ENCODE measurements around the gene GUCY1A1. TPM values are rescaled to one million over a fixed set of nuclear protein-coding genes. Genes with fewer than 3 reads are reported as not detected.

The GUCY1A1 gene
- total RNA-seq, 1 donor from 2014 or later = 0.79 TPM

- no peak overlapping the region for H3K4me3 ChIP-seq (ENCODE audit: low read depth, low read length)
- H3K27me3 ChIP-seq (ENCODE audit: control insufficient read depth, insufficient read depth, low read length) = no peaks in the 10 kb centered on the region
- FAIRE-seq (no peak), DNase-seq (ENCODE audit: low read depth) (no peak)
- no peaks in the 10 kb centered on the region for H3K36me3 ChIP-seq (ENCODE audit: control insufficient read depth, insufficient read depth, low read length)
- TF ChIP-seq CTCF (IDR thresholded peaks at IDR 0.05; ENCODE audit: insufficient read depth, low read length, severe bottlenecking) = no peak
Measured at GRCh38 chr4:155656025-155656424, 10.6 kb upstream of the GUCY1A1 start.

- FAIRE-seq (no peak), DNase-seq (ENCODE audit: low read depth) (no peak)
- no peaks in the 10 kb centered on the region for H3K27me3 ChIP-seq (ENCODE audit: control insufficient read depth, insufficient read depth, low read length)
- no peaks in the 10 kb centered on the region for H3K36me3 ChIP-seq (ENCODE audit: control insufficient read depth, insufficient read depth, low read length)
- no peak overlapping the region for H3K4me3 ChIP-seq (ENCODE audit: low read depth, low read length)
- no peak for TF ChIP-seq CTCF (IDR thresholded peaks at IDR 0.05; ENCODE audit: insufficient read depth, low read length, severe bottlenecking)
Measured at GRCh38 chr4:155657169-155657568, 9.5 kb upstream of the GUCY1A1 start.

GRCh38 chr4:155657985-155658680 is 8.5 kb upstream of the GUCY1A1 start:
- no peak for FAIRE-seq
- H3K4me3 ChIP-seq (ENCODE audit: low read depth, low read length) = no peak overlapping the region
- H3K36me3 ChIP-seq (ENCODE audit: control insufficient read depth, insufficient read depth, low read length) = no peaks in the 10 kb centered on the region
- no peaks in the 10 kb centered on the region for H3K27me3 ChIP-seq (ENCODE audit: control insufficient read depth, insufficient read depth, low read length)
- DNase-seq (ENCODE audit: low read depth) = no peak
- no peak for TF ChIP-seq CTCF (IDR thresholded peaks at IDR 0.05; ENCODE audit: insufficient read depth, low read length, severe bottlenecking)

- H3K4me3 ChIP-seq (ENCODE audit: low read depth, low read length) = no peak overlapping the region
- TF ChIP-seq CTCF (IDR thresholded peaks at IDR 0.05; ENCODE audit: insufficient read depth, low read length, severe bottlenecking) = no peak
- H3K36me3 ChIP-seq (ENCODE audit: control insufficient read depth, insufficient read depth, low read length) = no peaks in the 10 kb centered on the region
- FAIRE-seq (no peak), DNase-seq (ENCODE audit: low read depth) (no peak)
- no peaks in the 10 kb centered on the region for H3K27me3 ChIP-seq (ENCODE audit: control insufficient read depth, insufficient read depth, low read length)
Measured at GRCh38 chr4:155658681-155659064, 8.0 kb upstream of the GUCY1A1 start.

GRCh38 chr4:155659176-155659575 is 7.5 kb upstream of the GUCY1A1 start:
- FAIRE-seq (no peak), DNase-seq (ENCODE audit: low read depth) (no peak)
- Histone ChIP-seq H3K4me3 (ENCODE audit: low read depth, low read length) (no peak overlapping the region), H3K36me3 (ENCODE audit: control insufficient read depth, insufficient read depth, low read length) (no peaks in the 10 kb centered on the region), H3K27me3 (ENCODE audit: control insufficient read depth, insufficient read depth, low read length) (no peaks in the 10 kb centered on the region)
- no peak for TF ChIP-seq CTCF (IDR thresholded peaks at IDR 0.05; ENCODE audit: insufficient read depth, low read length, severe bottlenecking)

GRCh38 chr4:155660436-155660835 is 6.2 kb upstream of the GUCY1A1 start:
- H3K36me3 ChIP-seq (ENCODE audit: control insufficient read depth, insufficient read depth, low read length) = no peaks in the 10 kb centered on the region
- H3K27me3 ChIP-seq (ENCODE audit: control insufficient read depth, insufficient read depth, low read length) = no peaks in the 10 kb centered on the region
- FAIRE-seq (no peak), DNase-seq (ENCODE audit: low read depth) (no peak)
- TF ChIP-seq CTCF (IDR thresholded peaks at IDR 0.05; ENCODE audit: insufficient read depth, low read length, severe bottlenecking) = no peak
- no peak overlapping the region for H3K4me3 ChIP-seq (ENCODE audit: low read depth, low read length)

Measured in bronchial epithelial cell (primary cell).